Esophagus muscularis mucosa (tissue), 4 donors: ENCODE data around the gene TMEM87B.

Source experiments
- CTCF ChIP-seq, 3 experiments: fragments of 200-600 bp in 2 of 3; fragments of 450-650 bp in 1 of 3; sonication (generic) in 2 of 3; IDR thresholded peaks; one replicate each; pipeline ENCODE4 v1.5.1; 2017 to 2019; ENCODE audit warnings: antibody characterized with exemption in 3 of 3, mild to moderate bottlenecking in 2 of 3, moderate library complexity in 1 of 3
- EP300 ChIP-seq: sonication (generic); formaldehyde crosslinking; IDR thresholded peaks from one replicate; pipeline ENCODE4 v1.6.1; 2017; ENCODE audit warnings: antibody characterized with exemption
- POLR2A ChIP-seq: fragments of 450-650 bp; IDR thresholded peaks from one replicate; pipeline ENCODE4 v1.6.1; 2017; ENCODE audit warnings: antibody characterized with exemption, moderate library complexity, mild to moderate bottlenecking, low read depth

DNA sequence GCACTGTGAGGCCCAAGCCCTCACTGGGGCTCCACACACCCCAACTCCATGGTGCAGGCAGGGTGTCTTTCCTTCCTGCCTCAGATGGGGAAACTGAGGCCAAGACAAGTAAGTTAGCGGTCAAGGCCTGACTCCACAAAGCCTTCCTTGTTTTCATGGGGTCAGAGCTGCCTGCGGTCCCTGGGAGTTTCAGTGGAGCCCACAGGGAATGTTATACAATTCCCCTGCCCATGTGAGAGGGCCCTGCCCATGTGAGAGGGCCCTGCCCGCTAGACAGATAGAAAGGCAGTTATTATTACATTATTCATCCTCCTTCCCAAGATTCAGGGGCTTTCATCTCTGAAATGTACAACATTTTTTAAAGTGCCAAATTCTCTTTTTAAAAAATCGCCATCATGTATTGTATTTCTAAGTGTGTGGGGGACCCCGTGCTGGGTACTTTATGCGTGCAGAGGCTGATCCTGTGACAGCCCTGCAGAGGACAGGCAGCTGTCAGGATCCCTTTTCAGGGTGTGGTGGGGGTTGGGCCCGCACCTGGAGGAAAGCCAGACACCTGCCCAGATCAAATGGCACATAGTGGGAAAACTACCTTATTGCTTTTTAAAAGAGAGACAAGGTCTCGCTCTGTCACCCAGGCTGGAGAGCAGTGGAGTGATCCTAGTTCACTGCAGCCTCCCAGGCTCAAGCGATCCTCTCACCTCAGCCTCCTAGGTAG lies 106.5 kb downstream of the TMEM87B start:
- TF ChIP-seq CTCF (IDR thresholded peaks at IDR 0.05) (no peak), EP300 (no peak), POLR2A (no peak)
